Measurements from ENCODE around the gene NEUROD6. TPM values are rescaled to one million over a fixed set of nuclear protein-coding genes. Genes with fewer than 3 reads are reported as not detected.

NEUROD6 gene
- total RNA-seq, 4 donors from 2014 or later, result not detected

GRCh38 chr7:31345421-31345820 is 4.9 kb upstream of the NEUROD6 start:
- Histone ChIP-seq H3K9me3 (no peaks in the 10 kb centered on the region), H3K4me3 (no peak overlapping the region), H3K27me3 (peaks cover 2% of the 10 kb centered on the region), H3K36me3 (no peaks in the 10 kb centered on the region), H3K4me1 (peaks cover 0 to 3% (median 0%) of the 10 kb centered on the region in 4 donors), H3K27ac (no peak overlapping the region)
- no peak for TF ChIP-seq CTCF (IDR thresholded peaks at IDR 0.05)
- TF ChIP-seq POLR2A (IDR thresholded peaks at IDR 0.05), result no peak
- no peak for TF ChIP-seq EP300 (IDR thresholded peaks at IDR 0.05; ENCODE audit: low read depth)
- no peak for TF ChIP-seq POLR2AphosphoS5 (IDR thresholded peaks at IDR 0.05)
- in situ Hi-C loops (cut with MboI; ENCODE audit: low pct_ligation_motif_present in 1 of 4, low pct_unique_long_range_greater_than_20kb in 1 of 4, low sequenced_read_pairs in 3 of 4) (no loop called here), intact Hi-C loops (cut with DNase I; ENCODE audit: low total_unique reads) (no loop called here)
- DNase-seq, result no peak
- 69 to 76% methylated on average over 4 to 5 of the region's 5 CpGs for WGBS, 2 donors (ENCODE audit: low coverage in 1 of 2)

GRCh38 chr7:31343516-31344305 is 3.2 kb upstream of the NEUROD6 start:
- H3K4me3 ChIP-seq, result no peak overlapping the region
- intact Hi-C loops (cut with DNase I; ENCODE audit: low total_unique reads), result no loop called here
- 42 to 49% methylated on average over 3 of the region's 3 CpGs for WGBS, 2 donors (ENCODE audit: low coverage in 1 of 2)
- H3K27me3 ChIP-seq, result peaks cover 17% of the 10 kb centered on the region
- no peaks in the 10 kb centered on the region for H3K9me3 ChIP-seq
- H3K27ac ChIP-seq, result no peak overlapping the region
- peaks cover 0 to 3% (median 0%) of the 10 kb centered on the region in 4 donors for H3K4me1 ChIP-seq
- H3K36me3 ChIP-seq, result no peaks in the 10 kb centered on the region
- TF ChIP-seq POLR2A (IDR thresholded peaks at IDR 0.05), result no peak
- TF ChIP-seq EP300 (IDR thresholded peaks at IDR 0.05; ENCODE audit: low read depth), result no peak
- no peak for TF ChIP-seq POLR2AphosphoS5 (IDR thresholded peaks at IDR 0.05)
- no peak for TF ChIP-seq CTCF (IDR thresholded peaks at IDR 0.05)
- no peak for DNase-seq
- in situ Hi-C loops (cut with MboI; ENCODE audit: low pct_ligation_motif_present in 1 of 4, low pct_unique_long_range_greater_than_20kb in 1 of 4, low sequenced_read_pairs in 3 of 4), result no loop called here

- no peaks in the 10 kb centered on the region for H3K9me3 ChIP-seq
- H3K27ac ChIP-seq, result no peak overlapping the region
- in situ Hi-C loops (cut with MboI; ENCODE audit: low pct_ligation_motif_present in 1 of 4, low pct_unique_long_range_greater_than_20kb in 1 of 4, low sequenced_read_pairs in 3 of 4) (no loop called here), intact Hi-C loops (cut with DNase I; ENCODE audit: low total_unique reads) (no loop called here)
- H3K36me3 ChIP-seq, result no peaks in the 10 kb centered on the region
- H3K27me3 ChIP-seq, result peaks cover 42% of the 10 kb centered on the region
- no peak overlapping the region for H3K4me3 ChIP-seq
- H3K4me1 ChIP-seq, result peaks cover 0 to 6% (median 2%) of the 10 kb centered on the region in 4 donors
- TF ChIP-seq POLR2AphosphoS5 (IDR thresholded peaks at IDR 0.05), result no peak
- TF ChIP-seq CTCF (IDR thresholded peaks at IDR 0.05), result no peak
- no peak for TF ChIP-seq EP300 (IDR thresholded peaks at IDR 0.05; ENCODE audit: low read depth)
- no peak for TF ChIP-seq POLR2A (IDR thresholded peaks at IDR 0.05)
- DNase-seq, result no peak
- WGBS, 2 donors (ENCODE audit: low coverage in 1 of 2), result 11 to 18% methylated on average over 4 to 5 of the region's 5 CpGs
Observed at GRCh38 chr7:31341141-31341540, 615 bp upstream of the NEUROD6 start.

- H3K9me3 ChIP-seq, result no peaks in the 10 kb centered on the region
- peaks cover 0 to 9% (median 2%) of the 10 kb centered on the region in 4 donors for H3K4me1 ChIP-seq
- intact Hi-C loops (cut with DNase I; ENCODE audit: low total_unique reads), result no loop called here
- H3K27ac ChIP-seq, result no peak overlapping the region
- no peak overlapping the region for H3K4me3 ChIP-seq
- peaks cover 53% of the 10 kb centered on the region for H3K27me3 ChIP-seq
- no peak for TF ChIP-seq POLR2A (IDR thresholded peaks at IDR 0.05)
- TF ChIP-seq POLR2AphosphoS5 (IDR thresholded peaks at IDR 0.05), result no peak
- TF ChIP-seq EP300 (IDR thresholded peaks at IDR 0.05; ENCODE audit: low read depth), result no peak
- TF ChIP-seq CTCF (IDR thresholded peaks at IDR 0.05), result no peak
- in situ Hi-C loops (cut with MboI; ENCODE audit: low pct_ligation_motif_present in 1 of 4, low pct_unique_long_range_greater_than_20kb in 1 of 4, low sequenced_read_pairs in 3 of 4), result no loop called here
- WGBS, 2 donors (ENCODE audit: low coverage in 1 of 2), result 48 to 62% methylated on average over 5 of the region's 5 CpGs
- DNase-seq, result no peak
- no peaks in the 10 kb centered on the region for H3K36me3 ChIP-seq
Observed at GRCh38 chr7:31340051-31340450, 475 bp downstream of the NEUROD6 start.

Measured in transverse colon (tissue), 4 donors.